Natural killer cell (primary cell): Measurements from ENCODE around the gene MKRN2. TPM values are rescaled to one million over a fixed set of nuclear protein-coding genes. Genes with fewer than 3 reads are reported as not detected.

Experiments used
- ATAC-seq, 3 donors: fragments of 150-1000 bp in 2 of 3; fragments of 200-7000 bp in 1 of 3; cut with Tn5 transposase; 1 replicate in 1 of 3; 2 replicates in 2 of 3; pipeline ENCODE4 v1.10.0; 2021; ENCODE audit warnings: mild to moderate bottlenecking in 2 of 3, moderate library complexity in 2 of 3
- DNase-seq, 2 donors: peaks; one replicate each; pipeline versions ENCODE4 v3.0.0 to v3.0.0-alpha.2; 2013 to 2021; ENCODE audit warnings: mixed read lengths in 1 of 2
- H3K27ac ChIP-seq: one replicate; pipeline ENCODE4 v1.5.1; 2013; ENCODE audit warnings: mild to moderate bottlenecking, low read length
- H3K27me3 ChIP-seq: one replicate; pipeline ENCODE4 v1.6.1; 2013; ENCODE audit warnings: low read length; ENCODE audit not compliant: control insufficient read depth, insufficient read depth
- H3K36me3 ChIP-seq: one replicate; pipeline ENCODE4 v1.6.1; 2013; ENCODE audit warnings: low read length; ENCODE audit not compliant: control insufficient read depth, insufficient read depth
- H3K4me1 ChIP-seq: one replicate; pipeline ENCODE4 v1.6.1; 2013; ENCODE audit warnings: low read length; ENCODE audit not compliant: control insufficient read depth, insufficient read depth
- H3K4me3 ChIP-seq: one replicate; pipeline ENCODE4 v1.5.1; 2013; ENCODE audit warnings: low read length
- H3K9me3 ChIP-seq: one replicate; pipeline ENCODE4 v1.6.1; 2013; ENCODE audit warnings: low read length; ENCODE audit not compliant: control insufficient read depth, insufficient read depth
- H3K27ac Mint-ChIP-seq, 2 donors: one replicate each; pipeline ENCODE4 v1.8.0; 2022; ENCODE audit warnings: mild to moderate bottlenecking in 2 of 2, mixed read lengths in 2 of 2, moderate library complexity in 1 of 2
- H3K27me3 Mint-ChIP-seq, 2 donors: one replicate each; pipeline ENCODE4 v1.8.0; 2022; ENCODE audit warnings: low read depth in 2 of 2, mixed read lengths in 2 of 2
- H3K36me3 Mint-ChIP-seq: one replicate; pipeline ENCODE4 v1.8.0; 2022; ENCODE audit warnings: mixed read lengths
- H3K4me1 Mint-ChIP-seq, 2 donors: one replicate each; pipeline ENCODE4 v1.8.0; 2022; ENCODE audit warnings: mixed read lengths in 2 of 2
- H3K4me3 Mint-ChIP-seq: one replicate; pipeline ENCODE4 v1.8.0; 2022; ENCODE audit warnings: mild to moderate bottlenecking, moderate library complexity, mixed read lengths
- H3K9me3 Mint-ChIP-seq, 2 donors: one replicate each; pipeline ENCODE4 v1.8.0; 2022; ENCODE audit warnings: mixed read lengths in 2 of 2
- CTCF ChIP-seq: fragments of 200-600 bp; IDR thresholded peaks from one replicate; pipeline ENCODE4 v1.8.0; 2022; ENCODE audit warnings: antibody characterized with exemption
- WGBS: methylation state at CpG from one replicate; pipeline ENCODE4 v1.1.7; 2013; ENCODE audit warnings: missing lambda C conversion rate; ENCODE audit not compliant: insufficient coverage; 5-methylcytosine and 5-hydroxymethylcytosine counted together
- intact Hi-C: fragments of 100-400 bp; cut with micrococcal nuclease; formaldehyde crosslinking; loops from one replicate; pipeline ENCODE4 v1.14.2; 2022
- total RNA-seq, 4 donors: library from RNA; stranded (reverse); fragments of 120-200 nt in 1 of 4; gene quantifications; one replicate each; pipeline versions ENCODE4 v1.2.3 to v1.2.4, GENCODE V29; 2013 to 2022

MKRN2 gene
- total RNA-seq, 3 donors from 2014 or later (not counting 1 experiment from before 2014, with no cell fraction given): 23.9 to 31.7 (median 29.4) TPM

- no peaks in the 10 kb centered on the region for H3K4me1 ChIP-seq
- no peaks in the 10 kb centered on the region for H3K9me3 ChIP-seq
- intact Hi-C loops: no loop called here
- Mint-ChIP-seq H3K9me3 (no peaks in the 10 kb centered on the region), H3K27me3 (no peaks in the 10 kb centered on the region), H3K27ac (no peak overlapping the region), H3K4me1 (no peaks in the 10 kb centered on the region), H3K4me3 (no peak overlapping the region), H3K36me3 (no peaks in the 10 kb centered on the region)
- no peaks in the 10 kb centered on the region for H3K27me3 ChIP-seq
- no peak overlapping the region for H3K27ac ChIP-seq
- DNase-seq: no peak
- no peak overlapping the region for H3K4me3 ChIP-seq
- H3K36me3 ChIP-seq: peaks cover 1% of the 10 kb centered on the region
- ATAC-seq: no peak
- TF ChIP-seq CTCF: no peak
These were observed 41.3 kb upstream of the MKRN2 start for GRCh38 chr3:12515631-12516030.

- H3K36me3 ChIP-seq: peaks cover 1% of the 10 kb centered on the region
- no peak for TF ChIP-seq CTCF
- Mint-ChIP-seq H3K4me1 (no peaks in the 10 kb centered on the region), H3K4me3 (no peak overlapping the region), H3K9me3 (no peaks in the 10 kb centered on the region), H3K27ac (no peak overlapping the region), H3K36me3 (no peaks in the 10 kb centered on the region), H3K27me3 (no peaks in the 10 kb centered on the region)
- H3K9me3 ChIP-seq: no peaks in the 10 kb centered on the region
- intact Hi-C loops: no loop called here
- DNase-seq: no peak
- H3K27ac ChIP-seq: no peak overlapping the region
- H3K4me3 ChIP-seq: no peak overlapping the region
- ATAC-seq: no peak
- no peaks in the 10 kb centered on the region for H3K27me3 ChIP-seq
- no peaks in the 10 kb centered on the region for H3K4me1 ChIP-seq
- 95% methylated on average over 10 of the region's 11 CpGs for WGBS
These were observed 40.0 kb upstream of the MKRN2 start for GRCh38 chr3:12516873-12517272.

GRCh38 chr3:12518261-12519028 is 38.4 kb upstream of the MKRN2 start:
- no peak overlapping the region for H3K4me3 Mint-ChIP-seq
- ATAC-seq (no peak), DNase-seq (no peak)
- no peaks in the 10 kb centered on the region for H3K4me1 Mint-ChIP-seq
- Histone ChIP-seq H3K9me3 (no peaks in the 10 kb centered on the region), H3K27me3 (no peaks in the 10 kb centered on the region), H3K27ac (no peak overlapping the region), H3K4me3 (no peak overlapping the region), H3K4me1 (no peaks in the 10 kb centered on the region), H3K36me3 (peaks cover 1% of the 10 kb centered on the region)
- intact Hi-C loops: no loop called here
- H3K27ac Mint-ChIP-seq: no peak overlapping the region
- TF ChIP-seq CTCF: no peak
- H3K36me3 Mint-ChIP-seq: no peaks in the 10 kb centered on the region
- H3K27me3 Mint-ChIP-seq: no peaks in the 10 kb centered on the region
- H3K9me3 Mint-ChIP-seq: no peaks in the 10 kb centered on the region
- WGBS: 93% methylated on average over 6 of the region's 6 CpGs

GRCh38 chr3:12521010-12521409 is 35.9 kb upstream of the MKRN2 start:
- Histone ChIP-seq H3K9me3 (no peaks in the 10 kb centered on the region), H3K36me3 (peaks cover 1% of the 10 kb centered on the region), H3K4me1 (no peaks in the 10 kb centered on the region), H3K27ac (no peak overlapping the region), H3K4me3 (no peak overlapping the region), H3K27me3 (no peaks in the 10 kb centered on the region)
- no peaks in the 10 kb centered on the region for H3K36me3 Mint-ChIP-seq
- TF ChIP-seq CTCF: no peak
- intact Hi-C loops: no loop called here
- no peaks in the 10 kb centered on the region for H3K27me3 Mint-ChIP-seq
- ATAC-seq: no peak
- H3K27ac Mint-ChIP-seq: no peak overlapping the region
- 100% methylated on average over 1 of the region's 2 CpGs for WGBS
- no peaks in the 10 kb centered on the region for H3K9me3 Mint-ChIP-seq
- H3K4me3 Mint-ChIP-seq: no peak overlapping the region
- no peaks in the 10 kb centered on the region for H3K4me1 Mint-ChIP-seq
- no peak for DNase-seq
